ENCODE results near the gene TRAPPC10. TPM values are rescaled to one million over a fixed set of nuclear protein-coding genes. Genes with fewer than 3 reads are reported as not detected.

Gene TRAPPC10
- total and polyA plus RNA-seq, 2 donors (not counting 1 experiment from before 2014, with no cell fraction given): 61.7 to 145 TPM

DNA sequence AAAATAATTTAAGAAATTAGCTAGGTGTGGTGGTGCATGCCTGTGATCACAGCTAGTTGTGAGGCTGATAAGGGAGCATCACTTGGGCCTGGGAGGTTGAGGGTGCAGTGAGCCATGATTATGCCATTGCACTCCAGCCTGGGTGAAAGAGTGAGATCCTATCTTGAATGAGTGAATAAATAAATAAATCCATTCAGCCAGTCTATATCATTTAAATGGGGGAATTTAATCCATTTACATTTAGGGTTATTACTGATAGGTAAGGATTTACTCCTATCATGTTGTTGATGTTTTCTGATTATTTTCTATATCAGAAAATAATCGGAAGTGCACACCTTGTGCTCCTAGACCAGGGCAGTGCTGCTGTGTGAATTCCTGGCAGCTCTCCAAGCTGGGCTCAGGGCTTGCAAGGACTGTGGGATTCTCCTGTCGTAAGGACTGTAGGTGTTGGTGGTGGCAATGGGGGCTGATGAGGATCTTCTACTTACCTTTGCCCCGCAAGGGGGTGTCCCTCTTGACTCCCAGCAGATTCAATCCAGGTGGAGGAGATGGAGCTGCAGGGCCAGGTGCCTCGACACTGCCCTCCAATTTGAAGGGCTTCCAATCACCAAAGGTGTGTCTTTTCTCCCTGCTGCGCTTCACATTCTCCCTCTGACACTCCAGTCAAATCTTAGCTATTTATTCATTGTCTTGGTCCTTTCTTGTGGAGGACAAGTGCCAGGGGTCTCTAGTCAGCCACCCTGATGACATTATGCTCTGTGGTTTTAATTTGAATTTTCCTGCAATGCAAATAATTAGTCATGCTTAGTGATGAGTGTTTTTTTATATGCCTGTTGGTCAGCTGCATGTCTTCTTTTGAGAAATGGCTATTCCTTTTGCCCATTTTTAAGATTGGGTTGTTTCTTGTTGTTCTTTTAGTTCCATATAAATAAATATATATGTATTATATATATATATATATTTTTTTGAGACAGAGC lies 14.1 kb upstream of the TRAPPC10 start:
- Histone ChIP-seq H3K27ac (ENCODE audit: low read length in 2 of 2) (no peak overlapping the region), H3K4me1 (ENCODE audit: control insufficient read depth in 2 of 2, insufficient read depth in 2 of 2, low read length in 2 of 2) (no peaks in the 10 kb centered on the region), H3K4me2 (replicated peaks; ENCODE audit: low read depth, low read length, poor library complexity, severe bottlenecking) (no peak overlapping the region), H3K4me3 (ENCODE audit: control extremely low read depth in 1 of 5, extremely low read depth in 1 of 5, insufficient read depth in 1 of 5, low read depth in 2 of 5, low read length in 4 of 5) (no peak overlapping the region), H3K27me3 (replicated peaks in 1 of 4; ENCODE audit: control extremely low read depth in 1 of 4, control insufficient read depth in 3 of 4, insufficient read depth in 4 of 4, low read length in 3 of 4) (peaks cover 0 to 6% (median 1%) of the 10 kb centered on the region in 4 experiments), H3K9me3 (ENCODE audit: control extremely low read depth in 1 of 3, control insufficient read depth in 2 of 3, insufficient read depth in 1 of 3, low read length in 2 of 3) (peaks cover 0 to 8% (median 0%) of the 10 kb centered on the region in 3 donors), H2AFZ (ENCODE audit: insufficient read depth, low read depth, low read length, poor library complexity, severe bottlenecking) (no peak overlapping the region), H3K9ac (ENCODE audit: low read length) (no peak overlapping the region), H4K20me1 (ENCODE audit: control insufficient read depth, insufficient read depth, low read length, poor library complexity, severe bottlenecking) (no peaks in the 10 kb centered on the region), H3K36me3 (replicated peaks in 1 of 2; ENCODE audit: control extremely low read depth in 1 of 2, control insufficient read depth in 1 of 2, extremely low read depth in 1 of 2, insufficient read depth in 2 of 2, low read length in 1 of 2) (no peaks in the 10 kb centered on the region), H3K79me2 (ENCODE audit: control insufficient read depth, insufficient read depth, low read length) (no peaks in the 10 kb centered on the region)
- intact Hi-C loops (cut with micrococcal nuclease): no loop called here
- H3K4me1 Mint-ChIP-seq: no peaks in the 10 kb centered on the region
- 71% methylated on average over 2 of the region's 5 CpGs for WGBS (ENCODE audit: insufficient coverage)
- ChIA-PET CTCF (no interaction called here), POLR2A (no interaction called here)
- no peak overlapping the region for H3K27ac Mint-ChIP-seq
- DNase-seq (no peak), ATAC-seq (ENCODE audit: low read depth) (no peak)
- TF ChIP-seq, protein P1, sequence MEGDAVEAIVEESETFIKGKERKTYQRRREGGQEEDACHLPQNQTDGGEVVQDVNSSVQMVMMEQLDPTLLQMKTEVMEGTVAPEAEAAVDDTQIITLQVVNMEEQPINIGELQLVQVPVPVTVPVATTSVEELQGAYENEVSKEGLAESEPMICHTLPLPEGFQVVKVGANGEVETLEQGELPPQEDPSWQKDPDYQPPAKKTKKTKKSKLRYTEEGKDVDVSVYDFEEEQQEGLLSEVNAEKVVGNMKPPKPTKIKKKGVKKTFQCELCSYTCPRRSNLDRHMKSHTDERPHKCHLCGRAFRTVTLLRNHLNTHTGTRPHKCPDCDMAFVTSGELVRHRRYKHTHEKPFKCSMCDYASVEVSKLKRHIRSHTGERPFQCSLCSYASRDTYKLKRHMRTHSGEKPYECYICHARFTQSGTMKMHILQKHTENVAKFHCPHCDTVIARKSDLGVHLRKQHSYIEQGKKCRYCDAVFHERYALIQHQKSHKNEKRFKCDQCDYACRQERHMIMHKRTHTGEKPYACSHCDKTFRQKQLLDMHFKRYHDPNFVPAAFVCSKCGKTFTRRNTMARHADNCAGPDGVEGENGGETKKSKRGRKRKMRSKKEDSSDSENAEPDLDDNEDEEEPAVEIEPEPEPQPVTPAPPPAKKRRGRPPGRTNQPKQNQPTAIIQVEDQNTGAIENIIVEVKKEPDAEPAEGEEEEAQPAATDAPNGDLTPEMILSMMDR (IDR thresholded peaks at IDR 0.05): no peak
- no peak for TF ChIP-seq EZH2 (IDR thresholded peaks at IDR 0.05; ENCODE audit: borderline replicate concordance, insufficient read depth, low read depth, low read length, poor library complexity, severe bottlenecking)
- H3K27me3 Mint-ChIP-seq: peaks cover 7% of the 10 kb centered on the region
- no peak overlapping the region for H3K4me3 Mint-ChIP-seq
- H3K9me3 Mint-ChIP-seq (ENCODE audit: insufficient read depth): no peaks in the 10 kb centered on the region

DNA sequence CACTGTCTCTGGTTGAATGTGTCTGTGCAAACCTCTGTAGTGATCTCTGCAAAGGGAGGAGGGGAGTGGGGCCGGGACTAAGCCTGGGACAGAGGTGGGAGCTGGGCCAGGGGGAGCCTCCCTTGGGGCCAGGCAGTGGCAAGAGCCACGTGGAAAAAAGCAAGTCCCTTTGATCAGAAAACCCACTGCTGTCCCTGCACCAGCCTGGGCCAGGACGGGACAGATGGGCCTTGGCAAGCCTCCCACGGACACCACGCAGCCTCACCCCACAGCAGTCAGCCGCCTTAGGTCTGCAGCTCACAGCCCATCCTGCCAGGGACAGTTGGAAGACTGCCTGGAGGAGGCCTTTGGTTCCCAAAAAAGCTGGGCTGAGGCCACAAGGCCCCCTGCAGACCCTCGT lies 11.7 kb upstream of the TRAPPC10 start:
- H2AFZ ChIP-seq (ENCODE audit: insufficient read depth, low read depth, low read length, poor library complexity, severe bottlenecking): no peak overlapping the region
- no peaks in the 10 kb centered on the region for H4K20me1 ChIP-seq (ENCODE audit: control insufficient read depth, insufficient read depth, low read length, poor library complexity, severe bottlenecking)
- H3K9me3 ChIP-seq (ENCODE audit: control extremely low read depth in 1 of 3, control insufficient read depth in 2 of 3, insufficient read depth in 1 of 3, low read length in 2 of 3): peaks cover 0 to 8% (median 0%) of the 10 kb centered on the region in 3 donors
- H3K27me3 ChIP-seq (replicated peaks in 1 of 4; ENCODE audit: control extremely low read depth in 1 of 4, control insufficient read depth in 3 of 4, insufficient read depth in 4 of 4, low read length in 3 of 4): peaks cover 0 to 4% (median 1%) of the 10 kb centered on the region in 4 experiments
- no peaks in the 10 kb centered on the region for H3K79me2 ChIP-seq (ENCODE audit: control insufficient read depth, insufficient read depth, low read length)
- ATAC-seq (ENCODE audit: low read depth) (no peak), DNase-seq (no peak)
- intact Hi-C loops (cut with micrococcal nuclease): no loop called here
- no peak overlapping the region for H3K27ac ChIP-seq (ENCODE audit: low read length in 2 of 2)
- ChIA-PET POLR2A (no interaction called here), CTCF (interaction anchor here (0.6 kb wide), 1 partner anchor 14 kb away, joined by 3 read pairs; no protein-coding TSS in a partner anchor)
- no peak overlapping the region for H3K4me3 ChIP-seq (ENCODE audit: control extremely low read depth in 1 of 5, extremely low read depth in 1 of 5, insufficient read depth in 1 of 5, low read depth in 2 of 5, low read length in 4 of 5)
- H3K4me3 Mint-ChIP-seq: no peak overlapping the region
- no peak for TF ChIP-seq EZH2 (IDR thresholded peaks at IDR 0.05; ENCODE audit: borderline replicate concordance, insufficient read depth, low read depth, low read length, poor library complexity, severe bottlenecking)
- TF ChIP-seq, protein P1 (IDR thresholded peaks at IDR 0.05): no peak
- 67% methylated on average over 5 of the region's 7 CpGs for WGBS (ENCODE audit: insufficient coverage)
- no peaks in the 10 kb centered on the region for H3K36me3 ChIP-seq (replicated peaks in 1 of 2; ENCODE audit: control extremely low read depth in 1 of 2, control insufficient read depth in 1 of 2, extremely low read depth in 1 of 2, insufficient read depth in 2 of 2, low read length in 1 of 2)
- H3K4me1 Mint-ChIP-seq: no peaks in the 10 kb centered on the region
- no peaks in the 10 kb centered on the region for H3K4me1 ChIP-seq (ENCODE audit: control insufficient read depth in 2 of 2, insufficient read depth in 2 of 2, low read length in 2 of 2)
- no peak overlapping the region for H3K9ac ChIP-seq (ENCODE audit: low read length)
- H3K27me3 Mint-ChIP-seq: peaks cover 7% of the 10 kb centered on the region
- H3K27ac Mint-ChIP-seq: no peak overlapping the region
- no peaks in the 10 kb centered on the region for H3K9me3 Mint-ChIP-seq (ENCODE audit: insufficient read depth)
- no peak overlapping the region for H3K4me2 ChIP-seq (replicated peaks; ENCODE audit: low read depth, low read length, poor library complexity, severe bottlenecking)
